Immature natural killer cell (primary cell): ENCODE measurements around the gene UBE2D4. TPM values are rescaled to one million over a fixed set of nuclear protein-coding genes. Genes with fewer than 3 reads are reported as not detected.

ENCODE experiments used
- DNase-seq, 3 donors: peaks; one replicate each; pipeline ENCODE4 v3.0.0; 2022; ENCODE audit warnings: mixed read lengths in 1 of 3
- H3K27ac Mint-ChIP-seq, 6 donors: one replicate each; pipeline ENCODE4 v1.8.0; 2020; ENCODE audit warnings: mixed read lengths in 6 of 6, mild to moderate bottlenecking in 5 of 6, inconsistent platforms in 4 of 6, moderate library complexity in 3 of 6
- H3K27me3 Mint-ChIP-seq, 3 donors: one replicate each; pipeline ENCODE4 v1.8.0; 2020 to 2021; ENCODE audit warnings: low read depth in 3 of 3, mild to moderate bottlenecking in 3 of 3, mixed read lengths in 3 of 3, moderate library complexity in 3 of 3, inconsistent platforms in 1 of 3
- H3K36me3 Mint-ChIP-seq, 3 donors: one replicate each; pipeline ENCODE4 v1.8.0; 2020; ENCODE audit warnings: mixed read lengths in 3 of 3, inconsistent platforms in 2 of 3, mild to moderate bottlenecking in 2 of 3
- H3K4me1 Mint-ChIP-seq, 2 donors: one replicate each; pipeline ENCODE4 v1.8.0; 2020; ENCODE audit warnings: inconsistent platforms in 2 of 2, mild to moderate bottlenecking in 2 of 2, mixed read lengths in 2 of 2, moderate library complexity in 1 of 2
- H3K4me3 Mint-ChIP-seq, 5 donors: one replicate each; pipeline ENCODE4 v1.8.0; 2020; ENCODE audit warnings: mild to moderate bottlenecking in 5 of 5, mixed read lengths in 5 of 5, inconsistent platforms in 3 of 5, moderate library complexity in 3 of 5
- H3K9me3 Mint-ChIP-seq, 6 donors: one replicate each; pipeline ENCODE4 v1.8.0; 2020; ENCODE audit warnings: mild to moderate bottlenecking in 6 of 6, mixed read lengths in 6 of 6, inconsistent platforms in 4 of 6, moderate library complexity in 3 of 6
- polyA plus RNA-seq, 3 donors: library from polyadenylated mRNA; unstranded; fragments of 300-500 nt; fragmentation: Illumina TruSeq; gene quantifications; one replicate each; pipeline ENCODE4 v1.2.3, GENCODE V29; 2021

The UBE2D4 gene
- 10 to 100 TPM in 2 of 3 donors, 1 to 10 TPM in 1; 6.2 to 11.5 (median 10.6) TPM for polyA plus RNA-seq

- Mint-ChIP-seq H3K4me3 (peak within 1 kb of the TSS; percentile 85 to 94 (median 89)), H3K9me3 (no peaks in the 10 kb centered on the region), H3K27me3 (peaks cover 0 to 2% (median 0%) of the 10 kb centered on the region in 3 donors), H3K27ac (peak within 1 kb of the TSS; percentile 86 to 96 (median 93)), H3K36me3 (peaks cover 0 to 5% (median 0%) of the 10 kb centered on the region in 3 donors), H3K4me1 (peaks cover 19 to 32% of the 10 kb centered on the region in 2 donors)
- DNase-seq, result peak; percentile 81 to 83 (median 83)
These were observed at the start of gene UBE2D4 for GRCh38 chr7:43925984-43926797. Gene UBE2D4 (plus strand): TSS chr7:43926436. CDS start chr7:43926533, 97 bp downstream.

GRCh38 chr7:43876976-43877745 lies 49.1 kb upstream of the UBE2D4 start:
- Mint-ChIP-seq H3K36me3 (peaks cover 11 to 58% (median 40%) of the 10 kb centered on the region in 3 donors), H3K4me3 (no peak overlapping the region), H3K4me1 (peaks cover 0 to 4% of the 10 kb centered on the region in 2 donors), H3K9me3 (no peaks in the 10 kb centered on the region), H3K27ac (no peak overlapping the region), H3K27me3 (peaks cover 0 to 2% (median 2%) of the 10 kb centered on the region in 3 donors)
- peak; percentile 23 to 35 (median 23) for DNase-seq

- Mint-ChIP-seq H3K27me3 (peaks cover 0 to 2% (median 2%) of the 10 kb centered on the region in 3 donors), H3K9me3 (no peaks in the 10 kb centered on the region), H3K4me1 (peaks cover 0 to 4% of the 10 kb centered on the region in 2 donors), H3K27ac (no peak overlapping the region), H3K36me3 (peaks cover 11 to 58% (median 40%) of the 10 kb centered on the region in 3 donors), H3K4me3 (no peak overlapping the region)
- no peak for DNase-seq
These were observed 48.0 kb upstream of the UBE2D4 start for GRCh38 chr7:43877968-43878864.

- peak overlapping the region in 1 of 6 donors; percentile 24 for H3K27ac Mint-ChIP-seq
- H3K4me3 Mint-ChIP-seq, result no peak overlapping the region
- H3K4me1 Mint-ChIP-seq, result peaks cover 0 to 4% of the 10 kb centered on the region in 2 donors
- peaks cover 0 to 2% (median 2%) of the 10 kb centered on the region in 3 donors for H3K27me3 Mint-ChIP-seq
- no peak for DNase-seq
- H3K9me3 Mint-ChIP-seq, result no peaks in the 10 kb centered on the region
- H3K36me3 Mint-ChIP-seq, result peaks cover 14 to 63% (median 44%) of the 10 kb centered on the region in 3 donors
These were observed 47.4 kb upstream of the UBE2D4 start for GRCh38 chr7:43878867-43879266.

- Mint-ChIP-seq H3K4me1 (peaks cover 0 to 4% of the 10 kb centered on the region in 2 donors), H3K27ac (no peak overlapping the region), H3K9me3 (no peaks in the 10 kb centered on the region), H3K27me3 (peaks cover 0 to 2% (median 2%) of the 10 kb centered on the region in 3 donors), H3K36me3 (peaks cover 20 to 67% (median 50%) of the 10 kb centered on the region in 3 donors), H3K4me3 (no peak overlapping the region)
- no peak for DNase-seq
These were observed 46.8 kb upstream of the UBE2D4 start for GRCh38 chr7:43879477-43879876.

GRCh38 chr7:43880596-43880995 lies 45.6 kb upstream of the UBE2D4 start:
- H3K4me1 Mint-ChIP-seq, result peaks cover 0 to 4% of the 10 kb centered on the region in 2 donors
- H3K9me3 Mint-ChIP-seq, result no peaks in the 10 kb centered on the region
- H3K36me3 Mint-ChIP-seq, result peaks cover 23 to 70% (median 45%) of the 10 kb centered on the region in 3 donors
- H3K27ac Mint-ChIP-seq, result no peak overlapping the region
- H3K4me3 Mint-ChIP-seq, result no peak overlapping the region
- no peak for DNase-seq
- H3K27me3 Mint-ChIP-seq, result peaks cover 0 to 2% (median 0%) of the 10 kb centered on the region in 3 donors

- Mint-ChIP-seq H3K4me1 (peaks cover 8% of the 10 kb centered on the region in 2 donors), H3K9me3 (no peaks in the 10 kb centered on the region), H3K36me3 (peaks cover 14 to 51% (median 26%) of the 10 kb centered on the region in 3 donors), H3K4me3 (no peak overlapping the region), H3K27ac (no peak overlapping the region), H3K27me3 (no peaks in the 10 kb centered on the region)
- no peak for DNase-seq
These were observed 42.0 kb upstream of the UBE2D4 start for GRCh38 chr7:43884209-43884608.

GRCh38 chr7:43884617-43885016 lies 41.6 kb upstream of the UBE2D4 start:
- peaks cover 0 to 1% (median 0%) of the 10 kb centered on the region in 3 donors for H3K27me3 Mint-ChIP-seq
- H3K36me3 Mint-ChIP-seq, result peaks cover 12 to 48% (median 24%) of the 10 kb centered on the region in 3 donors
- no peak overlapping the region for H3K4me3 Mint-ChIP-seq
- peaks cover 11 to 12% of the 10 kb centered on the region in 2 donors for H3K4me1 Mint-ChIP-seq
- no peak for DNase-seq
- no peaks in the 10 kb centered on the region for H3K9me3 Mint-ChIP-seq
- no peak overlapping the region for H3K27ac Mint-ChIP-seq

- peaks cover 0 to 2% (median 0%) of the 10 kb centered on the region in 6 donors for H3K9me3 Mint-ChIP-seq
- peaks cover 5 to 34% (median 15%) of the 10 kb centered on the region in 3 donors for H3K36me3 Mint-ChIP-seq
- no peak overlapping the region for H3K4me3 Mint-ChIP-seq
- H3K4me1 Mint-ChIP-seq, result peaks cover 37 to 49% of the 10 kb centered on the region in 2 donors
- no peak for DNase-seq
- H3K27ac Mint-ChIP-seq, result no peak overlapping the region
- peaks cover 5 to 12% (median 10%) of the 10 kb centered on the region in 3 donors for H3K27me3 Mint-ChIP-seq
These were observed 37.0 kb upstream of the UBE2D4 start for GRCh38 chr7:43888993-43889945.

- Mint-ChIP-seq H3K4me1 (peaks cover 43 to 57% of the 10 kb centered on the region in 2 donors), H3K27me3 (peaks cover 5 to 12% (median 10%) of the 10 kb centered on the region in 3 donors), H3K4me3 (no peak overlapping the region), H3K9me3 (peaks cover 0 to 2% (median 0%) of the 10 kb centered on the region in 6 donors), H3K36me3 (peaks cover 8 to 34% (median 10%) of the 10 kb centered on the region in 3 donors), H3K27ac (no peak overlapping the region)
- DNase-seq, result no peak
These were observed 35.8 kb upstream of the UBE2D4 start for GRCh38 chr7:43890468-43890867.

GRCh38 chr7:43891069-43891955 lies 34.9 kb upstream of the UBE2D4 start:
- Mint-ChIP-seq H3K4me1 (peaks cover 44 to 65% of the 10 kb centered on the region in 2 donors), H3K27me3 (peaks cover 5 to 12% (median 10%) of the 10 kb centered on the region in 3 donors), H3K9me3 (peaks cover 0 to 2% (median 0%) of the 10 kb centered on the region in 6 donors), H3K36me3 (peaks cover 12 to 30% (median 14%) of the 10 kb centered on the region in 3 donors), H3K4me3 (peak overlapping the region in 3 of 5 donors; percentile 18 to 58 (median 36)), H3K27ac (no peak overlapping the region)
- DNase-seq, result no peak
